H9 (cell line): ENCODE results near the gene EML4. TPM values are rescaled to one million over a fixed set of nuclear protein-coding genes. Genes with fewer than 3 reads are reported as not detected.

Experiments used
- DNase-seq: peaks from one replicate; pipeline ENCODE4 v3.0.0-alpha.2; 2017
- H2AFZ ChIP-seq: one replicate; pipeline ENCODE4 v1.6.1; 2013; ENCODE audit warnings: mild to moderate bottlenecking, low read length, control low read depth, moderate library complexity
- H2AK5ac ChIP-seq: 2 replicates; pipeline ENCODE4 v1.6.1; 2013; ENCODE audit warnings: low read length, control low read depth, mixed read lengths; ENCODE audit not compliant: insufficient read length
- H2BK120ac ChIP-seq: one replicate; pipeline ENCODE4 v1.6.1; 2013; ENCODE audit warnings: low read depth, mild to moderate bottlenecking, low read length, control low read depth, inconsistent platforms; ENCODE audit not compliant: poor library complexity, severe bottlenecking
- H2BK12ac ChIP-seq: 2 replicates; pipeline ENCODE4 v1.6.1; 2013; ENCODE audit warnings: low read length, control low read depth, mixed read lengths, low read depth; ENCODE audit not compliant: insufficient read length
- H2BK15ac ChIP-seq: 2 replicates; pipeline ENCODE4 v1.6.1; 2013; ENCODE audit warnings: low read depth, low read length, control low read depth
- H2BK20ac ChIP-seq: one replicate; pipeline ENCODE4 v1.6.1; 2013; ENCODE audit warnings: low read depth, mild to moderate bottlenecking, low read length, control low read depth, inconsistent platforms; ENCODE audit not compliant: poor library complexity, severe bottlenecking
- H2BK5ac ChIP-seq: 2 replicates; pipeline ENCODE4 v1.6.1; 2013; ENCODE audit warnings: low read length, control low read depth, mixed read lengths; ENCODE audit not compliant: insufficient read length
- H3K14ac ChIP-seq: 2 replicates; pipeline ENCODE4 v1.6.1; 2013; ENCODE audit warnings: low read length, control low read depth; ENCODE audit not compliant: insufficient read depth
- H3K18ac ChIP-seq: 2 replicates; pipeline ENCODE4 v1.6.1; 2013; ENCODE audit warnings: low read depth, mild to moderate bottlenecking, mixed read lengths, low read length, control low read depth; ENCODE audit not compliant: insufficient read length
- H3K23ac ChIP-seq: 2 replicates; pipeline ENCODE4 v1.6.1; 2013; ENCODE audit warnings: low read length, control low read depth, mixed read lengths, low read depth; ENCODE audit not compliant: insufficient read length
- H3K23me2 ChIP-seq: 2 replicates; pipeline ENCODE4 v1.6.1; 2013; ENCODE audit warnings: low read depth, mild to moderate bottlenecking, mixed read lengths, low read length, control low read depth; ENCODE audit not compliant: insufficient read length, poor library complexity, severe bottlenecking
- H3K27ac ChIP-seq: 2 replicates; pipeline ENCODE4 v1.5.1; 2013; ENCODE audit warnings: low read length, control low read depth, mixed read lengths, low read depth; ENCODE audit not compliant: insufficient read length
- H3K27me3 ChIP-seq: 2 replicates; pipeline ENCODE4 v1.6.1; 2013; ENCODE audit warnings: low read length, control low read depth, inconsistent platforms; ENCODE audit not compliant: insufficient read depth
- H3K4ac ChIP-seq: 2 replicates; pipeline ENCODE4 v1.6.1; 2013; ENCODE audit warnings: low read depth, mild to moderate bottlenecking, control low read depth, inconsistent platforms, low read length, moderate library complexity
- H3K4me1 ChIP-seq: 2 replicates; pipeline ENCODE4 v1.6.1; 2013; ENCODE audit warnings: low read length, control low read depth, inconsistent platforms; ENCODE audit not compliant: insufficient read depth
- H3K4me2 ChIP-seq: 2 replicates; pipeline ENCODE4 v1.6.1; 2013; ENCODE audit warnings: low read length, control low read depth, mixed read lengths; ENCODE audit not compliant: insufficient read length, insufficient read depth
- H3K56ac ChIP-seq: 2 replicates; pipeline ENCODE4 v1.6.1; 2013; ENCODE audit warnings: low read depth, mild to moderate bottlenecking, mixed read lengths, low read length, control low read depth; ENCODE audit not compliant: insufficient read length
- H3K79me1 ChIP-seq: 2 replicates; pipeline ENCODE4 v1.6.1; 2013; ENCODE audit warnings: low read depth, mild to moderate bottlenecking, moderate library complexity, low read length, control low read depth, inconsistent platforms; ENCODE audit not compliant: insufficient read depth, poor library complexity, severe bottlenecking
- H3K79me2 ChIP-seq: 2 replicates; pipeline ENCODE4 v1.6.1; 2013; ENCODE audit warnings: low read length, control low read depth, inconsistent platforms; ENCODE audit not compliant: insufficient read depth
- H3K9ac ChIP-seq: 2 replicates; pipeline ENCODE4 v1.6.1; 2013; ENCODE audit warnings: low read length, control low read depth, mixed read lengths; ENCODE audit not compliant: insufficient read length; ENCODE audit errors: extremely low read depth
- H3K9me3 ChIP-seq: one replicate; pipeline ENCODE4 v1.6.1; 2013; ENCODE audit warnings: low read depth, low read length, inconsistent platforms; ENCODE audit not compliant: control insufficient read depth
- H3T11ph ChIP-seq: one replicate; pipeline ENCODE4 v1.6.1; 2013; ENCODE audit warnings: mild to moderate bottlenecking, low read length, control low read depth, inconsistent platforms
- H4K20me1 ChIP-seq: one replicate; pipeline ENCODE4 v1.6.1; 2013; ENCODE audit not compliant: control insufficient read depth, insufficient read length, insufficient read depth
- H4K5ac ChIP-seq: 2 replicates; pipeline ENCODE4 v1.6.1; 2013; ENCODE audit warnings: low read depth, mild to moderate bottlenecking, mixed read lengths, low read length, control low read depth; ENCODE audit not compliant: insufficient read length
- H4K8ac ChIP-seq: replicated peaks from 2 replicates; pipeline ENCODE4 v1.6.1; 2013; ENCODE audit warnings: low read length, control low read depth, mixed read lengths, low read depth; ENCODE audit not compliant: insufficient read length
- H4K91ac ChIP-seq: 2 replicates; pipeline ENCODE4 v1.6.1; 2013; ENCODE audit warnings: low read depth, mild to moderate bottlenecking, moderate library complexity, mixed read lengths, low read length, control low read depth; ENCODE audit not compliant: insufficient read length
- H3K27ac Mint-ChIP-seq, 3 experiments: 2 replicates in 2 of 3; 3 replicates in 1 of 3; pipeline ENCODE4 v1.8.0; 2020 to 2021; ENCODE audit warnings: mixed read lengths in 3 of 3, mild to moderate bottlenecking in 1 of 3, moderate library complexity in 1 of 3
- H3K27me3 Mint-ChIP-seq: 2 replicates; pipeline ENCODE4 v1.8.0; 2021; ENCODE audit warnings: low read depth, mild to moderate bottlenecking, moderate library complexity, mixed read lengths
- H3K36me3 Mint-ChIP-seq, 3 experiments: 2 replicates in 2 of 3; 3 replicates in 1 of 3; pipeline ENCODE4 v1.8.0; 2020 to 2021; ENCODE audit warnings: low read depth in 3 of 3, mixed read lengths in 3 of 3; ENCODE audit not compliant: insufficient read depth in 1 of 3
- H3K4me1 Mint-ChIP-seq, 2 experiments: 2 replicates each; pipeline ENCODE4 v1.8.0; 2020; ENCODE audit warnings: mixed read lengths in 2 of 2
- H3K4me3 Mint-ChIP-seq, 2 experiments: 2 replicates in 1 of 2; 3 replicates in 1 of 2; pipeline ENCODE4 v1.8.0; 2020 to 2021; ENCODE audit warnings: mild to moderate bottlenecking in 2 of 2, mixed read lengths in 2 of 2, moderate library complexity in 1 of 2
- H3K9me3 Mint-ChIP-seq, 2 experiments: 2 replicates in 1 of 2; 3 replicates in 1 of 2; pipeline ENCODE4 v1.8.0; 2020; ENCODE audit warnings: mild to moderate bottlenecking in 2 of 2, mixed read lengths in 2 of 2, moderate library complexity in 1 of 2
- WGBS: extraction: QIAGEN DNeasy Blood & Tissue Kit; methylation state at CpG from one replicate; pipeline ENCODE4 v1.1.7; 2013; ENCODE audit warnings: missing lambda C conversion rate, low lambda C conversion rate, mixed read lengths; ENCODE audit not compliant: insufficient read length; ENCODE audit errors: extremely low coverage; 5-methylcytosine and 5-hydroxymethylcytosine counted together
- total RNA-seq: library from RNA; stranded (reverse); gene quantifications from 2 replicates; pipeline ENCODE4 v1.2.1, GENCODE V29; 2021
- TF ChIP-seq, protein P1 (sequence below): fragments of 200-600 bp; sonication (generic); conservative IDR thresholded peaks from 3 replicates; pipeline ENCODE4 v1.8.0; 2021; ENCODE audit warnings: antibody characterized with exemption, mild to moderate bottlenecking

Gene EML4
- total RNA-seq, 1 experiment from 2014 or later: 68.6 TPM

DNA sequence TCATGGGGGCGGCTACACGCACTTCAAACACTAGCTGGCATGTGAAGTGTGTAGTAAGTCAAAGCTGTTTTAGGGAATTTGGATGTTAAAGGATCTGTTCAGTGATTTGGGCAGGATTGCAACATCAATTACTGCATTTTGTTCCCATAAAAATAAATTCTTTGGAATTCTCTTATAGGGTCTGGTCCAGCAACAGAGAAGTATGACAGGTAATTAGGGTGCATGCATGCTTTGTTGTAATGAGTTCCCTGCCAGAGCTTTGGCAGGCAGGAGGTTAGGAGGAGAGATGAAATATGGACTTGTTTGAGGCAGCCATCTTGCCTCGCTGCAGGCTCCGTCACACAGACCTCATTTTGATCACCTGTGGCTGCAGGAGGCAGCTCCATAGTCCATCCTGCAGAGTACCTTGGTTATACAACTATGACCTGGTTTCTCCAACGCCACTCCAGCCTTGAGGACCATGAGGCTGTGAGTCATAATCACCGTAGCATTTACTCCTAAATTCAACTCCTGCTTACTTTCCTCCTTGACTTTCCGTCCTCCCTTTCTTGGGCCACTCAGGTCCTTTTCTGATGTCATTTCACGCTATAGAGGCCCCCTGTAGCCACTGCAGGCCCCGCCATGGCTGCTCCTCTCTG is 26.5 kb upstream of the EML4 start:
- Histone ChIP-seq H3K56ac (no peak overlapping the region), H2BK120ac (no peak overlapping the region), H3K23me2 (peaks cover 9% of the 10 kb centered on the region), H4K20me1 (no peaks in the 10 kb centered on the region), H3K79me1 (no peaks in the 10 kb centered on the region), H3K18ac (peak overlapping the region; percentile 72), H3T11ph (no peak overlapping the region), H3K27ac (no peak overlapping the region), H3K4me1 (peaks cover 14% of the 10 kb centered on the region), H3K4me2 (no peak overlapping the region), H2BK12ac (no peak overlapping the region), H2BK20ac (no peak overlapping the region), H3K14ac (peak overlapping the region; percentile 58), H2AFZ (peak overlapping the region; percentile 3), H3K9me3 (no peaks in the 10 kb centered on the region), H4K8ac (no peak overlapping the region), H3K4ac (no peak overlapping the region), H2AK5ac (no peak overlapping the region), H2BK15ac (no peak overlapping the region), H3K27me3 (no peaks in the 10 kb centered on the region), H2BK5ac (no peak overlapping the region), H4K5ac (peak overlapping the region; percentile 94), H3K9ac (no peak overlapping the region), H4K91ac (no peak overlapping the region), H3K79me2 (no peaks in the 10 kb centered on the region), H3K23ac (no peak overlapping the region)
- WGBS: no CpG with 5 or more reads among the region's 9 CpGs
- TF ChIP-seq, protein P1, sequence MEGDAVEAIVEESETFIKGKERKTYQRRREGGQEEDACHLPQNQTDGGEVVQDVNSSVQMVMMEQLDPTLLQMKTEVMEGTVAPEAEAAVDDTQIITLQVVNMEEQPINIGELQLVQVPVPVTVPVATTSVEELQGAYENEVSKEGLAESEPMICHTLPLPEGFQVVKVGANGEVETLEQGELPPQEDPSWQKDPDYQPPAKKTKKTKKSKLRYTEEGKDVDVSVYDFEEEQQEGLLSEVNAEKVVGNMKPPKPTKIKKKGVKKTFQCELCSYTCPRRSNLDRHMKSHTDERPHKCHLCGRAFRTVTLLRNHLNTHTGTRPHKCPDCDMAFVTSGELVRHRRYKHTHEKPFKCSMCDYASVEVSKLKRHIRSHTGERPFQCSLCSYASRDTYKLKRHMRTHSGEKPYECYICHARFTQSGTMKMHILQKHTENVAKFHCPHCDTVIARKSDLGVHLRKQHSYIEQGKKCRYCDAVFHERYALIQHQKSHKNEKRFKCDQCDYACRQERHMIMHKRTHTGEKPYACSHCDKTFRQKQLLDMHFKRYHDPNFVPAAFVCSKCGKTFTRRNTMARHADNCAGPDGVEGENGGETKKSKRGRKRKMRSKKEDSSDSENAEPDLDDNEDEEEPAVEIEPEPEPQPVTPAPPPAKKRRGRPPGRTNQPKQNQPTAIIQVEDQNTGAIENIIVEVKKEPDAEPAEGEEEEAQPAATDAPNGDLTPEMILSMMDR: no peak
- Mint-ChIP-seq H3K9me3 (no peaks in the 10 kb centered on the region), H3K4me3 (no peak overlapping the region), H3K27ac (peak overlapping the region in 1 of 3 experiments; percentile 70; a peak in 2 of 7 replicates), H3K36me3 (no peaks in the 10 kb centered on the region), H3K27me3 (no peaks in the 10 kb centered on the region), H3K4me1 (peaks cover 24 to 25% of the 10 kb centered on the region in 2 experiments)
- DNase-seq: no peak
